ENCODE results near the gene CDC42EP4.

- TF ChIP-seq CTCF (conservative IDR thresholded peaks at IDR 0.05; ENCODE audit: low read length) (no peak), EZH2phosphoT487 (IDR thresholded peaks at IDR 0.05; ENCODE audit: borderline replicate concordance, low read depth, low read length) (no peak)
Observed at GRCh38 chr17:73280191-73280590, 31.6 kb downstream of the CDC42EP4 start.
